ENCODE results near the gene USP3.

USP3 gene

DNA sequence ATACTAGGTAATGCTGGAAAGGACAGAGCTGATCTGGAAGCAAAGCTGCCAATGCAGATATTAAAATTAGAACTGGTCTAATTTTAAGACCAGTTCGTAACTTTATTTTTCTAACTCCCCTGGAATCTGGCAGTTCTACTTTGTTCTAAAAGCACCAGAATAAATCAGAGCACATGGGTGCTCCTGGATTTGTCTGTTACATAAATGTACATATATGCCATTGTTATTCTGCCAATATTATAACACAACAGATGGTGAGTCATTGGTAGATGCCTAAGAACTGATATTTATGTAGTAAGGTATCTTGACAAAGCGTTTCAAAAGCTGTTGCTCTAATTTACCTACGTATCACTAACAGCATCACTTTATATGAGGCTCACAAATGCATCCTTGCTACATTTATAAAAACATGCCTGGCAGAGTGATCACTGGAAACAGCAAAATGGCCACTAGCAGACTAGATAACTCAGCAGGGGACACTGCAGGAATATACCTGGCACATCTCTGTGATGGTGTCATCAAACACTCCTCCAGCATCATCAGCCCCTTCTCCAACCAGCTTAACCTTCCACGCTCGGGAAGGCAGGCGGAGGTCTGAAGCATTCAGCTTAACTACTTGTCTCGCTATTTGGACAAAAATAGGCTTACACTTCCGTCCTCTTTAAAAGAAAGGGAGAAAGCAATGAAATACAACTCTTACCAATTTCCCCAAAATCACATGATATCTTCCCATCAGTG lies 119.0 kb downstream of the USP3 start:
- H3K36me3 ChIP-seq: peaks cover 43% of the 10 kb centered on the region
- no peak overlapping the region for H3K4me3 ChIP-seq (ENCODE audit: low read depth, low read length)
- H3K4me1 ChIP-seq: no peaks in the 10 kb centered on the region
- no peaks in the 10 kb centered on the region for H3K27me3 ChIP-seq
- no peaks in the 10 kb centered on the region for H3K9me3 ChIP-seq
- DNase-seq: no peak
- TF ChIP-seq, protein P1, sequence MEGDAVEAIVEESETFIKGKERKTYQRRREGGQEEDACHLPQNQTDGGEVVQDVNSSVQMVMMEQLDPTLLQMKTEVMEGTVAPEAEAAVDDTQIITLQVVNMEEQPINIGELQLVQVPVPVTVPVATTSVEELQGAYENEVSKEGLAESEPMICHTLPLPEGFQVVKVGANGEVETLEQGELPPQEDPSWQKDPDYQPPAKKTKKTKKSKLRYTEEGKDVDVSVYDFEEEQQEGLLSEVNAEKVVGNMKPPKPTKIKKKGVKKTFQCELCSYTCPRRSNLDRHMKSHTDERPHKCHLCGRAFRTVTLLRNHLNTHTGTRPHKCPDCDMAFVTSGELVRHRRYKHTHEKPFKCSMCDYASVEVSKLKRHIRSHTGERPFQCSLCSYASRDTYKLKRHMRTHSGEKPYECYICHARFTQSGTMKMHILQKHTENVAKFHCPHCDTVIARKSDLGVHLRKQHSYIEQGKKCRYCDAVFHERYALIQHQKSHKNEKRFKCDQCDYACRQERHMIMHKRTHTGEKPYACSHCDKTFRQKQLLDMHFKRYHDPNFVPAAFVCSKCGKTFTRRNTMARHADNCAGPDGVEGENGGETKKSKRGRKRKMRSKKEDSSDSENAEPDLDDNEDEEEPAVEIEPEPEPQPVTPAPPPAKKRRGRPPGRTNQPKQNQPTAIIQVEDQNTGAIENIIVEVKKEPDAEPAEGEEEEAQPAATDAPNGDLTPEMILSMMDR (IDR thresholded peaks at IDR 0.05; ENCODE audit: low read depth, low read length): no peak

DNA sequence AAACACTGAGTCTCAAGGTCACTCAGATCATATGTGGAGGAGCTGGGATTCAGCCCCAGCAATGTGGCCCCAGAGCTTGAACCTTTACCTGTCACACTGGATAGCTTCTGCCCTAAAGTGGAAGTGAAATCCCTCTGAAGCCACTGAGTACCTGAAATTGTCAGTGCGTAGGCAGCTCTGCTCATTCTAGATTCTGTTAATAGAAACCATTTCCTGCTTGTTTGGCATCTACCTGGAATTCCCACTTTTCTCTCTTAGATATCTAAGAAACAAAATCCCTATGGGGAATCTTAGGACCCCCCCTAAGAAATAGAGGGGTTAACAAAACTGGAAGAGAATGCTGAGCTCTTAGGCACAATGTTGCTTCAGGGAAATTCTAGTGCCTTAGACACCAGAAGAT lies 122.6 kb downstream of the USP3 start:
- Histone ChIP-seq H3K27me3 (no peaks in the 10 kb centered on the region), H3K4me3 (ENCODE audit: low read depth, low read length) (no peak overlapping the region), H3K4me1 (no peaks in the 10 kb centered on the region), H3K9me3 (no peaks in the 10 kb centered on the region), H3K36me3 (peaks cover 44% of the 10 kb centered on the region)
- TF ChIP-seq, protein P1 (IDR thresholded peaks at IDR 0.05; ENCODE audit: low read depth, low read length): no peak
- DNase-seq: no peak

DNA sequence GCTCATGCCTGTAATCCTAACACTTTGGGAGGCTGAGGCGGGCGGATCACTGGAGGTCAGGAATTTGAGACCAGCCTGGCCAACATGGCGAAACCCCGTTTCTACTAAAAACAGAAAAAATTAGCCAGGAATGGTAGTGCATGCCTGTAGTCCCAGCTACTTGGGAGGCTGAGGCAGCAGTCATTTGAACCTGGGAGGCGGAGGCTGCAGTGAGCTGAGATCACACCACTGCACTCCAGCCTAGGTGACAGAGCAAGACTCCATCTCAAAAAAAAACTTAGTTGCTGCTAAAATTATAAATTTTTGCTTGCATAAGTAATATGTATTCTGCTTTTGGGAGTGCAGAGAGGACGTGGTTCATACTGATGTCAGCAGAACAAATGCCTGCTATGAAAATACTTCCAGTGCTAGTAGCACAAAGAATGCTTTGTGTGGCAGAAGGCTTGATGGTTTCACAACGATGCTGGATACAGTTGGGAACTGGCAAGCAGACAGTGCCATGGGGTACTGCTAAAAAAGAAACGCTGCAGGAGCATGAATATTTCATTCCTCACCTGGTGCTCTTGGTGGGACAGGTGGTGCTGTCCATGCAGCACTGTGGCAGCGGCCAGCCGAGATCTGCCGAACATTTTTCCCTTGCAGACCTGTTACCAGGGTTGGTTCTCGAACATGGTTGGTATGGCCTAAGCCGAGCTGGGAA lies 123.9 kb downstream of the USP3 start:
- Histone ChIP-seq H3K4me3 (ENCODE audit: low read depth, low read length) (no peak overlapping the region), H3K4me1 (no peaks in the 10 kb centered on the region), H3K36me3 (peaks cover 42% of the 10 kb centered on the region), H3K9me3 (no peaks in the 10 kb centered on the region), H3K27me3 (no peaks in the 10 kb centered on the region)
- no peak for DNase-seq
- TF ChIP-seq, protein P1 (IDR thresholded peaks at IDR 0.05; ENCODE audit: low read depth, low read length): no peak

DNA sequence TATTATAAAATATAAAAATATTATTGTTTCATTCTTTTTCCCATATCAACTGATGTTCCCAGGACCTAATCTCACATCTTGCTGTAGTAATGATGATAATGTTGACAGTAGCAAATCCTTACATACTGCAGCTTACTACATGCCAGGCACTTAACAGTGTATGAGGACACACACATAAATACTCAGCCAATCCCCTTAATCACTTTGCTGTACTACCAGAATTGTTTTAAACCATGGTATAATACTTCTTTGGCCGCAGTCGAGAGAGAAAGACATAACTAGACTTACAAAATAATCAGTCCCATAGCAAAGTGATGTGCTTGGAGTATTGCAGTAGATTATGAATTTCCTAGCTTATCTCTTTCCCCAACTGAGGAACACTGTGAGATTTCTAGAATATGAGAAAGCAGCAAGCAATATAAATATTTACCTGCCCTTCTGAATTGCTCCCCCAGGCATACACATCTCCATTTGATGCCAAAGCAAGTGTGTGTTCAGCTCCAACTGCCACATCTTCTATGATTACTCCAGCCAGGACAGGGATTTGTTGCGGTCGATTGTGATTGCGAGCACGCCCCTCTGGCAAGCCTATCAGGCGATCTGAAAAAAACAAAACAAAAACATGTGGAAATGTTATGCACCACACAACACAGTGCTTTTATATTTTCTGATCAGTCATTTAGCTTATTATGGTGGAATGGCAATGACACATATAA lies 125.8 kb downstream of the USP3 start:
- Histone ChIP-seq H3K4me1 (no peaks in the 10 kb centered on the region), H3K4me3 (ENCODE audit: low read depth, low read length) (no peak overlapping the region), H3K36me3 (peaks cover 33% of the 10 kb centered on the region), H3K9me3 (no peaks in the 10 kb centered on the region), H3K27me3 (no peaks in the 10 kb centered on the region)
- DNase-seq: no peak
- TF ChIP-seq, protein P1 (IDR thresholded peaks at IDR 0.05; ENCODE audit: low read depth, low read length): no peak

DNA sequence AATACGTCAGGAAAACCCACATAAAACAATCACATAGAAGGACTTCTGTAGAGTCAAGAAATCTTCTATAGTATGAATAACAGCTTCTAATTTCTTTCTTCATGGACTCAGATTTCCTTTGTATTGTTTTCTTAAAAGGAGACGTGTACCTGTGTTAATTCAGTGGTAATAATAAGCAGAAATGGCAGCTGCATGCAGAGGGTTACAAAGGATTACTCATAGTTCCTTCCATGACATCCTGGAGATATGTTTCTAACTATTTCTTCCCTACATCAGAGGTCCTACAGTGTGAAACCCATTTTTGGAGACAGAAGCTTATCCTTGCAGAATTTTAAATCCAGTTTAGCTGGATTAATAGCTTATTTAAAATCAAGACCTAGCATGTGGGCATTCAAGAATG lies 128.9 kb downstream of the USP3 start:
- Histone ChIP-seq H3K4me1 (no peaks in the 10 kb centered on the region), H3K36me3 (peaks cover 28% of the 10 kb centered on the region), H3K27me3 (no peaks in the 10 kb centered on the region), H3K4me3 (ENCODE audit: low read depth, low read length) (no peak overlapping the region), H3K9me3 (no peaks in the 10 kb centered on the region)
- TF ChIP-seq, protein P1 (IDR thresholded peaks at IDR 0.05; ENCODE audit: low read depth, low read length): no peak
- DNase-seq: no peak

Measured in BE2C (cell line).